HEK293 (cell line): ENCODE results near the gene CACNA2D3.

Source experiments
- CTCF ChIA-PET: fragments of 350-600 bp; formaldehyde crosslinking; extraction: SDS; loops from one replicate; lab custom pipeline; 2021; ENCODE audit warnings: antibody characterized with exemption; lab: Yijun Ruan, JAX
- POLR2A ChIA-PET: fragments of 300-600 bp; formaldehyde crosslinking; extraction: SDS; loops from one replicate; lab custom pipeline; 2020; ENCODE audit warnings: antibody characterized with exemption, inconsistent platforms; lab: Yijun Ruan, JAX
- H3K27ac ChIP-seq: fragments of 200-500 bp; sonication (Bioruptor generic); 2 replicates; pipeline ENCODE4 v1.5.1; 2014; ENCODE audit warnings: low read depth, low read length, control low read depth, inconsistent platforms; ENCODE audit errors: extremely low read depth
- H3K36me3 ChIP-seq, 2 experiments: fragments of 200-500 bp in 1 of 2; sonication (Bioruptor generic) in 1 of 2; 1 replicate in 1 of 2; 2 replicates in 1 of 2; pipeline ENCODE4 v1.5.1; 2014 to 2017; ENCODE audit warnings: inconsistent platforms in 2 of 2, low read length in 2 of 2; ENCODE audit not compliant: control insufficient read depth in 2 of 2, insufficient read depth in 1 of 2
- H3K4me1 ChIP-seq: fragments of 200-500 bp; sonication (Bioruptor generic); 2 replicates; pipeline ENCODE4 v1.5.1; 2014; ENCODE audit warnings: mild to moderate bottlenecking, low read length, inconsistent platforms; ENCODE audit not compliant: control insufficient read depth, insufficient read depth
- H3K4me3 ChIP-seq: 2 replicates; pipeline ENCODE4 v1.5.1; 2011; ENCODE audit warnings: low read depth, mild to moderate bottlenecking, control low read depth, low read length, moderate library complexity
- H3K9me3 ChIP-seq: fragments of 200-500 bp; sonication (Bioruptor generic); 2 replicates; pipeline ENCODE4 v1.5.1; 2014; ENCODE audit warnings: low read depth, low read length, inconsistent platforms; ENCODE audit not compliant: control insufficient read depth, insufficient read depth
- HOXC10 ChIP-seq: sonication (generic); formaldehyde crosslinking; IDR thresholded peaks from 2 replicates; pipeline ENCODE4 v1.8.1; 2023; ENCODE audit warnings: mild to moderate bottlenecking, missing genetic modification reagents
- TRIM28 ChIP-seq: IDR thresholded peaks from 2 replicates; pipeline ENCODE4 v1.6.1; 2011; ENCODE audit warnings: low read length, control low read depth, borderline replicate concordance
- ZNF10 ChIP-seq: fragments of 450-650 bp; formaldehyde crosslinking; IDR thresholded peaks from 2 replicates; pipeline ENCODE4 v1.5.1; 2017; ENCODE audit warnings: missing biosample characterization, missing genetic modification characterization
- ZNF132 ChIP-seq: fragments of 450-650 bp; formaldehyde crosslinking; IDR thresholded peaks from 2 replicates; pipeline ENCODE4 v1.5.1; 2017; ENCODE audit warnings: missing biosample characterization, missing genetic modification characterization, borderline replicate concordance
- ZNF175 ChIP-seq: fragments of 450-650 bp; formaldehyde crosslinking; IDR thresholded peaks from 2 replicates; pipeline ENCODE4 v1.5.1; 2016; ENCODE audit warnings: missing biosample characterization, missing genetic modification characterization
- ZNF266 ChIP-seq: fragments of 450-650 bp; formaldehyde crosslinking; IDR thresholded peaks from 2 replicates; pipeline ENCODE4 v1.5.1; 2016; ENCODE audit warnings: missing biosample characterization, missing genetic modification characterization, low read depth
- ZNF624 ChIP-seq: fragments of 450-650 bp; formaldehyde crosslinking; IDR thresholded peaks from 2 replicates; pipeline ENCODE4 v1.5.1; 2017; ENCODE audit warnings: missing biosample characterization, missing genetic modification characterization
- ZNF629 ChIP-seq: fragments of 450-650 bp; formaldehyde crosslinking; IDR thresholded peaks from 2 replicates; pipeline ENCODE4 v1.5.1; 2017; ENCODE audit warnings: missing biosample characterization, missing genetic modification characterization
- ZNF664 ChIP-seq: fragments of 450-650 bp; formaldehyde crosslinking; IDR thresholded peaks from 2 replicates; pipeline ENCODE4 v1.5.1; 2016; ENCODE audit warnings: missing biosample characterization, missing genetic modification characterization
- TF ChIP-seq, protein P1 (sequence below): fragments of 450-650 bp; formaldehyde crosslinking; IDR thresholded peaks from 2 replicates; pipeline ENCODE4 v1.5.1; 2016; ENCODE audit warnings: missing biosample characterization, missing genetic modification characterization
- TF ChIP-seq, protein P2 (sequence below): fragments of 450-650 bp; formaldehyde crosslinking; IDR thresholded peaks from 2 replicates; pipeline ENCODE4 v1.5.1; 2016; ENCODE audit warnings: missing biosample characterization, missing genetic modification characterization
- TF ChIP-seq, protein P3 (sequence below): fragments of 450-650 bp; IDR thresholded peaks from 2 replicates; pipeline ENCODE4 v1.5.1; 2018; ENCODE audit warnings: missing biosample characterization, mild to moderate bottlenecking, missing genetic modification characterization

CACNA2D3 gene

DNA sequence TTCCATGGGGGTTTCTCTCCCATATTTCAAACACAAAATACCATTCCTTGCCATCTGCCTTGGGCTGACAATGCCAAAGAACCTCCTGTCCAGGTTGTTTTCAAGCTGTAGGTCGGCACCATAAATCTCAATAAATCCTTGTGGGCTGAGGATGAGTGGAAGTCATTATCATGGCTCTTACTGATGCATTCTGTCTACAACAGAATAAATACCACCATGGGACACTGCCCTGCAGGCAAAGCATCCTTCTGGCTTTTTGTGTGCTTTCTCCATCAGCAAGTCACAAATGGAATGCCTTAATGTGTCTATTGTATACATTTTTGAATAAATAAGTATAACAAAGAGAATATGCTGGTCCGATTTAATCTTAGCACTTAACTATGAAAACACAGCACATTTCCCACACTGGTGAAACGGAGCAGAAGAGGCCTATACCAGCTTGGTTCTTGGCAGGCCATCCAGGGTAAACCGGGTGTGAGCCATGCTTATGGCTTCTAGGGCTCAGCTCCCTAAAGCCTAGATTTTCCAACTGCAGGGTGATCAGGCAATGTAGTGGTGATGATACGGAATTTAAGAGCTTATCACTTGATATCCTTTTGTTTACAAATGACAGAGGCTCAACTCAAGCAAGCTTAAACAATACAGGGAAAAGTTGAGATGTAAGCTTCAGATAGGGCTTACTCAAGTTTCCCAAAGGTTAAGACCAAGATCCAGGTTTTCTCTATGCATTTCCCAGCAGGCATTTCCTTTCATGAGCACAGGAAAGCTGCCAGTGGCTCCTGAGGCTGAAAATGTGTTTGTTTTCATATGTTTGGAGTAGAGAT is 938.8 kb downstream of the CACNA2D3 start (continued):
- TF ChIP-seq, protein P1, sequence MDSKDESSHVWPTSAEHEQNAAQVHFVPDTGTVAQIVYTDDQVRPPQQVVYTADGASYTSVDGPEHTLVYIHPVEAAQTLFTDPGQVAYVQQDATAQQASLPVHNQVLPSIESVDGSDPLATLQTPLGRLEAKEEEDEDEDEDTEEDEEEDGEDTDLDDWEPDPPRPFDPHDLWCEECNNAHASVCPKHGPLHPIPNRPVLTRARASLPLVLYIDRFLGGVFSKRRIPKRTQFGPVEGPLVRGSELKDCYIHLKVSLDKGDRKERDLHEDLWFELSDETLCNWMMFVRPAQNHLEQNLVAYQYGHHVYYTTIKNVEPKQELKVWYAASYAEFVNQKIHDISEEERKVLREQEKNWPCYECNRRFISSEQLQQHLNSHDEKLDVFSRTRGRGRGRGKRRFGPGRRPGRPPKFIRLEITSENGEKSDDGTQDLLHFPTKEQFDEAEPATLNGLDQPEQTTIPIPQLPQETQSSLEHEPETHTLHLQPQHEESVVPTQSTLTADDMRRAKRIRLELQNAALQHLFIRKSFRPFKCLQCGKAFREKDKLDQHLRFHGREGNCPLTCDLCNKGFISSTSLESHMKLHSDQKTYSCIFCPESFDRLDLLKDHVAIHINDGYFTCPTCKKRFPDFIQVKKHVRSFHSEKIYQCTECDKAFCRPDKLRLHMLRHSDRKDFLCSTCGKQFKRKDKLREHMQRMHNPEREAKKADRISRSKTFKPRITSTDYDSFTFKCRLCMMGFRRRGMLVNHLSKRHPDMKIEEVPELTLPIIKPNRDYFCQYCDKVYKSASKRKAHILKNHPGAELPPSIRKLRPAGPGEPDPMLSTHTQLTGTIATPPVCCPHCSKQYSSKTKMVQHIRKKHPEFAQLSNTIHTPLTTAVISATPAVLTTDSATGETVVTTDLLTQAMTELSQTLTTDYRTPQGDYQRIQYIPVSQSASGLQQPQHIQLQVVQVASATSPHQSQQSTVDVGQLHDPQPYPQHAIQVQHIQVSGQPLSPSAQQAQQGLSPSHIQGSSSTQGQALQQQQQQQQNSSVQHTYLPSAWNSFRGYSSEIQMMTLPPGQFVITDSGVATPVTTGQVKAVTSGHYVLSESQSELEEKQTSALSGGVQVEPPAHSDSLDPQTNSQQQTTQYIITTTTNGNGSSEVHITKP = 0 out of 2 replicates have a peak, but pooled peaks have one; percentile 13
- no peak for TF ChIP-seq HOXC10
- no peak for TF ChIP-seq ZNF10 (tag by site-specific recombination)
- TF ChIP-seq, protein P2, sequence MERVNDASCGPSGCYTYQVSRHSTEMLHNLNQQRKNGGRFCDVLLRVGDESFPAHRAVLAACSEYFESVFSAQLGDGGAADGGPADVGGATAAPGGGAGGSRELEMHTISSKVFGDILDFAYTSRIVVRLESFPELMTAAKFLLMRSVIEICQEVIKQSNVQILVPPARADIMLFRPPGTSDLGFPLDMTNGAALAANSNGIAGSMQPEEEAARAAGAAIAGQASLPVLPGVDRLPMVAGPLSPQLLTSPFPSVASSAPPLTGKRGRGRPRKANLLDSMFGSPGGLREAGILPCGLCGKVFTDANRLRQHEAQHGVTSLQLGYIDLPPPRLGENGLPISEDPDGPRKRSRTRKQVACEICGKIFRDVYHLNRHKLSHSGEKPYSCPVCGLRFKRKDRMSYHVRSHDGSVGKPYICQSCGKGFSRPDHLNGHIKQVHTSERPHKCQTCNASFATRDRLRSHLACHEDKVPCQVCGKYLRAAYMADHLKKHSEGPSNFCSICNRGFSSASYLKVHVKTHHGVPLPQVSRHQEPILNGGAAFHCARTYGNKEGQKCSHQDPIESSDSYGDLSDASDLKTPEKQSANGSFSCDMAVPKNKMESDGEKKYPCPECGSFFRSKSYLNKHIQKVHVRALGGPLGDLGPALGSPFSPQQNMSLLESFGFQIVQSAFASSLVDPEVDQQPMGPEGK (tag by site-specific recombination) = no peak
- TF ChIP-seq ZNF175 (tag by site-specific recombination) = no peak
- TF ChIP-seq TRIM28 = 0 out of 2 replicates have a peak, but pooled peaks have one; percentile 32
- TF ChIP-seq ZNF629 (tag by site-specific recombination) = no peak
- TF ChIP-seq ZNF132 (tag by site-specific recombination) = no peak
- TF ChIP-seq ZNF624 (tag by site-specific recombination) = no peak

DNA sequence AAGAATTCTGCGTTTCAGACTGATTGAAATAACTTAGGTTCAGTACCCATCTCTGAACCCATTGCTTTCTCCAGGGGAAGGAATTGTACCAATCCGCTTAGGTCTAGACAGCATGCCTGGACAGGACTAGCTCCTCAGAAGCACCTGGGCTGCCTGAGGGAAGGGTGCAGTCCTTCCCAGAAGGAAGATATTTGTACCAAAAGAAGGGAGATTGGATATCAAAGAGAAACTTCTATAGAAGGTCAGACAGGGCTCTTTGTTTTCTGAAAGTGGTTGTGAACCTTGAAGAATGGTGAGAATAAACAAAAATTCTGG is 939.3 kb downstream of the CACNA2D3 start:
- ChIA-PET POLR2A (no interaction called here), CTCF (interaction anchor here (1.4 kb wide), 1 partner anchor 119 kb away, joined by 3 read pairs; no protein-coding TSS in a partner anchor)
- TF ChIP-seq ZNF266 (tag by site-specific recombination) (no peak), ZNF664 (tag by site-specific recombination) (no peak)
- no peak overlapping the region for H3K4me3 ChIP-seq
- peak overlapping the region; percentile 25; the same call in 1 of the 2 replicates for H3K27ac ChIP-seq
- H3K9me3 ChIP-seq = no peaks in the 10 kb centered on the region
- no peaks in the 10 kb centered on the region for H3K36me3 ChIP-seq
- peaks cover 3% of the 10 kb centered on the region; the same call in 1 of the 2 replicates for H3K4me1 ChIP-seq

DNA sequence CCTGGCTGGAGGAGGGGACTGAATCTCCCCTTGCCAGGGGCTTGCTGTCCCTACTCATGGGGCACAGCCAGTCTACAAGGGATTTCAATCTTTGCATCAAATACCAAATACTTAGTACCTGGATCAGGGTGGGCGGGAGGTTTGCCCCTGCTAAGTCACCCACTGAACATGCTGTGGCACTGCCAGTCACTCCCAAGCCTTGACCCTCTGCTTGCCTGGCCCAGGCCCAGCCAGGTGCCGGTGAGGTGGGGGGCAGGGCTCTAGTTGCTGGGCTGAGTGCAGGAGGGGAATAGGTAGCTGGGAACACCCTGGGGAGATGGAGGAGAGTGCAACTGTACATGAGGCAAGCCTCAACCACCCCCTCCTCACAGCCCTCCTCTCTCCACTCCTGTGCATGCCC is 941.8 kb downstream of the CACNA2D3 start:
- peaks cover 3% of the 10 kb centered on the region; the same call in 1 of the 2 replicates for H3K4me1 ChIP-seq
- TF ChIP-seq, protein P3, sequence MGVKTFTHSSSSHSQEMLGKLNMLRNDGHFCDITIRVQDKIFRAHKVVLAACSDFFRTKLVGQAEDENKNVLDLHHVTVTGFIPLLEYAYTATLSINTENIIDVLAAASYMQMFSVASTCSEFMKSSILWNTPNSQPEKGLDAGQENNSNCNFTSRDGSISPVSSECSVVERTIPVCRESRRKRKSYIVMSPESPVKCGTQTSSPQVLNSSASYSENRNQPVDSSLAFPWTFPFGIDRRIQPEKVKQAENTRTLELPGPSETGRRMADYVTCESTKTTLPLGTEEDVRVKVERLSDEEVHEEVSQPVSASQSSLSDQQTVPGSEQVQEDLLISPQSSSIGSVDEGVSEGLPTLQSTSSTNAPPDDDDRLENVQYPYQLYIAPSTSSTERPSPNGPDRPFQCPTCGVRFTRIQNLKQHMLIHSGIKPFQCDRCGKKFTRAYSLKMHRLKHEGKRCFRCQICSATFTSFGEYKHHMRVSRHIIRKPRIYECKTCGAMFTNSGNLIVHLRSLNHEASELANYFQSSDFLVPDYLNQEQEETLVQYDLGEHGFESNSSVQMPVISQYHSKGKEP (tag by site-specific recombination) = no peak
- H3K36me3 ChIP-seq = no peaks in the 10 kb centered on the region
- H3K4me3 ChIP-seq = no peak overlapping the region
- CTCF ChIA-PET = no interaction called here
- H3K27ac ChIP-seq = no peak overlapping the region
- POLR2A ChIA-PET = no interaction called here
- no peaks in the 10 kb centered on the region for H3K9me3 ChIP-seq
